ENCODE measurements around the gene RAB31.

RAB31 gene

DNA sequence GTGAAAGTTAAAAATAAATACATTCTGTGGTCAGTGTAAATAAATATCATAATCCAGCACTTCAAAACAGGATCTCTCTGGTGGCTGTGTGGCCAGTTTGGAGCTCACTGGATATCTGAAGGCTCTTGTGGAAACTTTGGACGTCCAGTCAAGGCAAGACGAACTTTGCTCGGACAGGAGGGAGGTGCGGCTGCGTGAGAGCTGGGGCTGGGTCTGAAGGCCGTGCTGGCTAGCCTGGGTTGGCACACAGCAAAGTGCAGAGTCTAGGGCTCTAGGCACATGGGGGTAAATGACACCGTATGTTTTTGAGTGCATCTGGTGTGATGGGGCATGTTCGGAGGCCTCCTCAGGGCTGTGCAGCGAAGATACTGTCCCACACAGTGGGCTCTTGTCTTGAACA is 98.8 kb downstream of the RAB31 start:
- no peak for DNase-seq (ENCODE audit: low read depth)
- H3K4me3 ChIP-seq (ENCODE audit: low read depth, low read length): no peak overlapping the region
- TF ChIP-seq POLR2A (IDR thresholded peaks at IDR 0.05; ENCODE audit: extremely low read depth, insufficient read length) (no peak), MYC (IDR thresholded peaks at IDR 0.05; ENCODE audit: low read depth, low read length) (no peak)
- TF ChIP-seq, protein P1, sequence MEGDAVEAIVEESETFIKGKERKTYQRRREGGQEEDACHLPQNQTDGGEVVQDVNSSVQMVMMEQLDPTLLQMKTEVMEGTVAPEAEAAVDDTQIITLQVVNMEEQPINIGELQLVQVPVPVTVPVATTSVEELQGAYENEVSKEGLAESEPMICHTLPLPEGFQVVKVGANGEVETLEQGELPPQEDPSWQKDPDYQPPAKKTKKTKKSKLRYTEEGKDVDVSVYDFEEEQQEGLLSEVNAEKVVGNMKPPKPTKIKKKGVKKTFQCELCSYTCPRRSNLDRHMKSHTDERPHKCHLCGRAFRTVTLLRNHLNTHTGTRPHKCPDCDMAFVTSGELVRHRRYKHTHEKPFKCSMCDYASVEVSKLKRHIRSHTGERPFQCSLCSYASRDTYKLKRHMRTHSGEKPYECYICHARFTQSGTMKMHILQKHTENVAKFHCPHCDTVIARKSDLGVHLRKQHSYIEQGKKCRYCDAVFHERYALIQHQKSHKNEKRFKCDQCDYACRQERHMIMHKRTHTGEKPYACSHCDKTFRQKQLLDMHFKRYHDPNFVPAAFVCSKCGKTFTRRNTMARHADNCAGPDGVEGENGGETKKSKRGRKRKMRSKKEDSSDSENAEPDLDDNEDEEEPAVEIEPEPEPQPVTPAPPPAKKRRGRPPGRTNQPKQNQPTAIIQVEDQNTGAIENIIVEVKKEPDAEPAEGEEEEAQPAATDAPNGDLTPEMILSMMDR (IDR thresholded peaks at IDR 0.05; ENCODE audit: low read depth, low read length): no peak
- TF ChIP-seq, protein P2, sequence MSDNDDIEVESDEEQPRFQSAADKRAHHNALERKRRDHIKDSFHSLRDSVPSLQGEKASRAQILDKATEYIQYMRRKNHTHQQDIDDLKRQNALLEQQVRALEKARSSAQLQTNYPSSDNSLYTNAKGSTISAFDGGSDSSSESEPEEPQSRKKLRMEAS (IDR thresholded peaks at IDR 0.05; ENCODE audit: low read depth, low read length): no peak

DNA sequence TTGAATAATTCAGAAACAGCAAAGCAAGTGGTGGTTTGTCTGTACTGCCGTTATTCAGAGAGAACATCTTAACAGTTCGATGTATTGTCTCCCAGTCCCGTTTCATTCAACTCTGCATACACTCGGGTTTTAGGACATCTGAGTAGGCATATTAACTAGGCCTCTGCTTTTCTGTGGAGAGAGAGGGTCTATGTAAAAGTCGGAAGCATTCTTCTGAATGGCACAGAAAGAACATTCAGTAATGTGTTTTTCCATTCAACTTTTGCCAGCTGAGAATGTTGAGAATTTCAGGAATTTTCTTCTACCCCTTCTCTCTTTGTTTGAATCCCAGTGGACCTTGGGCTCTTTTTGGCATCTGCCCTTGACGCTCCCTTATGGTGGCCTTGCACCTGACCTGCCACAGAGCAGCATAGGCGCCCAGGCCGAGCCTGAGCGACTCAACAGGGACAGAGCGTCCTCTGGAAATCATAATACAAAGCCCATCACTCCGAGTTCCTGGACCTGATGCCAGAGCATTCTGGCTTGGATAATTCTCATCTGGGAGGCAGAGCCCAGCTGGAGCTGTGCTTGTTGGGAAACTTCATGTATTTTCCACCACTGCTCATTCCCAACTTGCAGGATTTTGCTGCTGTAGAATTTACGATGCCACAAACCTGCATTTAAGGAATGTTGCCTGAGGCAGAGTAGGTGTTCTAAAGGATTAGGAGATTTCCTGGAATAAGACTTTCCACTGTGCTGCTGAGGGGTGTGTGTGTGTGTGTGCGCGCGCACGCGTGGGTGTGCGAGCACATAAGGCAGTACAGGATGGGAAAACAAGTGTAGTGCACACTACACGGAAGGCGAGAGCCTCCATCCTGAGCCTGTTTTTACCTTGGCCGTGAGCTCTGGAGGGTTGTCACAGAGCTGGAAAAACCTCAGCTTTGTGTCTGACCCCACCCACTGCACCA is 100.5 kb downstream of the RAB31 start:
- no peak for DNase-seq (ENCODE audit: low read depth)
- H3K4me3 ChIP-seq (ENCODE audit: low read depth, low read length): no peak overlapping the region
- TF ChIP-seq, protein P2 (IDR thresholded peaks at IDR 0.05; ENCODE audit: low read depth, low read length): no peak
- TF ChIP-seq MYC (IDR thresholded peaks at IDR 0.05; ENCODE audit: low read depth, low read length): no peak
- TF ChIP-seq POLR2A (IDR thresholded peaks at IDR 0.05; ENCODE audit: extremely low read depth, insufficient read length): no peak
- TF ChIP-seq, protein P1 (IDR thresholded peaks at IDR 0.05; ENCODE audit: low read depth, low read length): no peak

DNA sequence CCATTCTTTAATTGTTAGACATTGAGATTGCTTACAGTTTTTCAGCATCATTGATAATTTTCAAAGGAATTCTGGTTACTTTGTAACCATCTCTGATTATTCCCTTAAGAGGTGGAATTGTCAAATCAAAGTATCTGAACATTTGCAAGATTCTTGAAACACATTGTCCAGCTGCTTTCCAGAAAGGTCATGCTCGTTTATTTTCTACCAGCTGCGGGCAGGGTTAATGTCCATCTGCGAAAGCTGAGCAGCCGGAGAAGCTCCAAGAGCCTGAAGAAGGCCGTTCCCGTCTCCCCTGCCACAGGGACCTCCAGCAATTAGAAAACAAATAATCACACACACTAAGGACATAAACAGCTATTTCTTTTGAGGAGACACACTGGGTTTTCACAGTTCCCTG is 101.6 kb downstream of the RAB31 start:
- TF ChIP-seq, protein P1 (IDR thresholded peaks at IDR 0.05; ENCODE audit: low read depth, low read length): no peak
- TF ChIP-seq MYC (IDR thresholded peaks at IDR 0.05; ENCODE audit: low read depth, low read length) (no peak), POLR2A (IDR thresholded peaks at IDR 0.05; ENCODE audit: extremely low read depth, insufficient read length) (no peak)
- TF ChIP-seq, protein P2 (IDR thresholded peaks at IDR 0.05; ENCODE audit: low read depth, low read length): no peak
- DNase-seq (ENCODE audit: low read depth): no peak
- no peak overlapping the region for H3K4me3 ChIP-seq (ENCODE audit: low read depth, low read length)

DNA sequence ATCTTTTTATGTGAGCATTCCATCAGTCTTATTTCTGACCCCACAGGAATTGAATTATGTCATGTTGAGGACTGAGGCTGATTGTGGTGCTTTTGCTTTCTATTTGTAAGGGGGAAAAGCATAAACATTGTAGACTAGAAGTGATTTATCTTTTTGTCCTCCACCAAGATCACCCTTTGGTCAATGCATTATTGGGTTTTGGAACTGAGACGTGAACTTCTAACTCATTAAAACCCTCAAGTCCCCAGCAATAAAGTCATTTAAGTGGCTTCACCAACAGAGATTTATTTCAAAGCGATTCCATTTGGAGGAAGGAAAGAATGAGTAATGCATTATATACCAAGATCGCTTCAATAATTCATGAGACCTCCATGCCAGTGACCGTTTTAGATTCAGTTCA is 102.2 kb downstream of the RAB31 start:
- no peak for DNase-seq (ENCODE audit: low read depth)
- no peak overlapping the region for H3K4me3 ChIP-seq (ENCODE audit: low read depth, low read length)
- TF ChIP-seq MYC (IDR thresholded peaks at IDR 0.05; ENCODE audit: low read depth, low read length): no peak

DNA sequence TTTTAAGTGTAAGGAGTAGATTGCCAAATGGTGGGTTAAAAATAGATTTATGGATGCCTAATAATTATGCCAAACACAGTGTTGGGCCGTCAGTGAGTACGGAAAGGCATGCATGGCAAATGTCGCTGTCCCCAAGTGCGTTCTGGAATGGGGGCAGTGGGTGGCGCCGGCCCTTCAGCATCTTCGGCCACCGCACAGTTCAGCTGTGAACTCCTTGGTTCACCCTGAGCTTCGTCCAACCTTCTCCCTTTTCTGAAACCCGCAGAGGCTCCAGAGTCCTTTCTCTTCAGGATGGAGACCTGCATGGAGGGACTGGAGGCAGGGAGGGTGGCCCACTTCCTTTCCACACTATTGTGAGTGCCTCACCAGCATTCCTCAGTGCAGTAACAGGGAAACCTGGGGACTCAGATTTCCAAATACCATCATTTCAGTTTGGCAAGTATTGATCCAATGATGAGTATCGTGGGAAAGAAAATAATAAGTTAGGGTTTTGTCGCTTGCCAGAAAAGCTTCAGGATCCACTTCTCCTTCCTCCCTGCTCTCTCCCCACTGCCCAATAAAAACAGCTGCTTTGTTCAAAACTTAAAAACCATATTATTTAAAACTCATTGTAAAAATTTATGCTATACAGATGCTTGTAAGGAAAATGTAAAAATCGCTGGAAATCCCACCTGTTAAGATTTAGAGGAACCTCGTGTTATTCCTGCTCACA is 103.0 kb downstream of the RAB31 start:
- peak; percentile 55 for DNase-seq (ENCODE audit: low read depth)

More for the DNA sequence above, 103.0 kb downstream of the RAB31 start:
- TF ChIP-seq MYC (IDR thresholded peaks at IDR 0.05; ENCODE audit: low read depth, low read length) (no peak), POLR2A (IDR thresholded peaks at IDR 0.05; ENCODE audit: extremely low read depth, insufficient read length) (no peak)
- TF ChIP-seq, protein P1 (IDR thresholded peaks at IDR 0.05; ENCODE audit: low read depth, low read length): peak; percentile 34
- TF ChIP-seq, protein P2 (IDR thresholded peaks at IDR 0.05; ENCODE audit: low read depth, low read length): no peak
- H3K4me3 ChIP-seq (ENCODE audit: low read depth, low read length): no peak overlapping the region
